HL-60 (cell line): ENCODE results near the gene TPCN1.

Source experiments
- DNase-seq, 2 experiments: peaks; one replicate each; pipeline ENCODE4 v3.0.0-alpha.2; 2010 to 2020; ENCODE audit warnings: low read depth in 1 of 2, low spot score in 1 of 2
- H3K27ac ChIP-seq: fragments of 250-450 bp; sonication (Bioruptor Pico); replicated peaks from 2 replicates; pipeline ENCODE4 v1.5.1; 2020; ENCODE audit warnings: mild to moderate bottlenecking, moderate library complexity
- H3K27me3 ChIP-seq: fragments of 250-450 bp; sonication (Bioruptor Pico); 2 replicates; pipeline ENCODE4 v1.5.1; 2021; ENCODE audit warnings: mild to moderate bottlenecking, moderate library complexity; ENCODE audit not compliant: insufficient read depth, poor library complexity, severe bottlenecking
- H3K4me3 ChIP-seq: replicated peaks from 2 replicates; pipeline ENCODE4 v1.5.1; 2011; ENCODE audit warnings: mild to moderate bottlenecking, control low read depth, low read length; ENCODE audit not compliant: insufficient read depth
- CTCF ChIP-seq: IDR thresholded peaks from one replicate; pipeline ENCODE4 v1.5.1; 2011; ENCODE audit warnings: low read length, control low read depth, inconsistent platforms; ENCODE audit not compliant: insufficient read depth
- GABPA ChIP-seq: IDR thresholded peaks from 2 replicates; pipeline ENCODE4 v1.6.1; 2012; ENCODE audit warnings: low read depth
- POLR2AphosphoS5 ChIP-seq: IDR thresholded peaks from 2 replicates; pipeline ENCODE4 v1.6.1; 2012; ENCODE audit warnings: low read depth
- REST ChIP-seq: IDR thresholded peaks from 2 replicates; pipeline ENCODE4 v1.6.1; 2012; ENCODE audit warnings: low read depth; ENCODE audit not compliant: insufficient replicate concordance
- SPI1 ChIP-seq: IDR thresholded peaks from 2 replicates; pipeline ENCODE4 v1.6.1; 2012; ENCODE audit warnings: low read depth, mild to moderate bottlenecking, borderline replicate concordance

Gene TPCN1

GRCh38 chr12:113330505-113330904 lies 109.2 kb downstream of the TPCN1 start:
- no peaks in the 10 kb centered on the region for H3K27me3 ChIP-seq
- H3K4me3 ChIP-seq: no peak overlapping the region
- TF ChIP-seq SPI1: no peak
- TF ChIP-seq REST: no peak
- no peak for TF ChIP-seq POLR2AphosphoS5
- TF ChIP-seq CTCF: no peak
- TF ChIP-seq GABPA: no peak
- no peak overlapping the region for H3K27ac ChIP-seq
- DNase-seq: no peak

GRCh38 chr12:113332688-113333417 lies 111.6 kb downstream of the TPCN1 start:
- Histone ChIP-seq H3K4me3 (peak overlapping the region; percentile 78), H3K27ac (peak overlapping the region; percentile 86), H3K27me3 (no peaks in the 10 kb centered on the region)
- TF ChIP-seq SPI1 (peak; percentile 68), CTCF (no peak)
- DNase-seq: no peak

DNA sequence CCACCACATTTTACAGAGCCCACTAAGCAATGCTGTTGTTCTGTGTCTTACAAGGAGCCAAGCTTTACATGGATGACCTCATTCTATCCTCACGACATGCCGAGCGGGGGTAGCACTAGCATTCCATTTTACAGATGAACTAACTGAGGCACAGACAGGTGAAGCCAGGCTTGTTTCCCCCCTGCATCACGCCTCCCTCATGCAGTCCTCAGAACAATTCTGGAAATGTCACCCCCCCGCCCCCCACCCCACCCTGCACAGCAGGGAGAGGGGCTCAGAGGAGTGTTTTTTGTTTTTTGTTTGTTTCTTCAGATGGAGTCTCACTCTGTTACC lies 112.1 kb downstream of the TPCN1 start:
- TF ChIP-seq GABPA (no peak), SPI1 (no peak), CTCF (no peak)
- DNase-seq: no peak
- peak overlapping the region; percentile 78 for H3K4me3 ChIP-seq
- peak overlapping the region; percentile 86 for H3K27ac ChIP-seq
- H3K27me3 ChIP-seq: no peaks in the 10 kb centered on the region

DNA sequence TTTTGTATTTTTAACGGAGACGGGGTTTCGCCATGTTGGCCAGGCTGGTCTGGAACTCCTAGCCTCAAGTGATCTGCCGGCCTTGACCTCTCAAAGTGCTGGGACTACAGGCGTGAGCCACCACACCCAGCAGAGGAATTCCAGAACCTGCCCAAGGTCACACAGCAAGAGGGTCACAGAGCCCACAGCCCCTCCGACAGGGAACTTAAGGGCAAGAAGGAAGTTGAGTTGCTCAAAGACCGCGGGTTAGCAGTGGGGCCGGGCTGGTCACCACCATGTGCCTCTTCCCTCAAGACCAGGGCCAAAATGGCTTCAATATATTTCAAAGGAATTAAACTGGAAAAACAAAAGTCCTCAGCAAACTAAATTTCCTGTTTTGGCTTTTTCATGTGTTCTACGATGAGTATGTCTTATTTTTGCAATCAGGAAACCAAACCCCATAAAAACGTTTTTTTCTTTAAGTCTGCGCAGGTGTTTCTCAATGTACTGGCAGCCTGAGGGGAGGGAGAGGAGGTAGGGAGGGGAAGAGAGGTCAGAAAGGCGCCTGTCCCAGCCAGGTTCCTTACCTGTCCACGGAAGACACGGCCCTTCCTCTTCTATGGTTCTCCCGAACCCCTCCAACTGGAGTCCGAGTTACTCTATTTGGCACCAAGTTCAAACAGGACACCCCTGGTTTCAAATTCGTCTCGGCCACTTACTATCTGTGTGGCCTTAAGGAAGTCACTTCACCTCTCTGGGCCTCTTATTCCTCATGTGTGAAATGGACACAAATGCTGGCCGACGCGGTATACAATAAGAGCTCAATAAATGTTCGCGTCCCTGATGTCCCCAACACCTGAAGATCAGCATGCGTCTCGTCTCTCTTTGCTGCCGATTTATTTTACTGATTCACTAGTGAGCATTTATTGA lies 112.9 kb downstream of the TPCN1 start:
- TF ChIP-seq SPI1 (no peak), POLR2AphosphoS5 (peak; percentile 31), GABPA (no peak), CTCF (no peak), REST (no peak)
- H3K27me3 ChIP-seq: no peaks in the 10 kb centered on the region
- peak overlapping the region; percentile 86 for H3K27ac ChIP-seq
- H3K4me3 ChIP-seq: peak overlapping the region; percentile 78
- DNase-seq: peak; percentile 55 to 77
